Right lobe of liver (tissue), 4 donors: ENCODE results near the gene ERC2.

ENCODE experiments used
- CTCF ChIP-seq, 4 donors: fragments of 200-600 bp in 3 of 4; fragments of 450-650 bp in 1 of 4; IDR thresholded peaks; one replicate each; pipeline versions ENCODE4 v1.5.1 to v1.8.0; 2016 to 2022; ENCODE audit warnings: antibody characterized with exemption in 4 of 4, mild to moderate bottlenecking in 2 of 4
- POLR2A ChIP-seq: fragments of 450-650 bp; IDR thresholded peaks from one replicate; pipeline ENCODE4 v1.6.1; 2017; ENCODE audit warnings: antibody characterized with exemption, mild to moderate bottlenecking
- donor health status: DM: no; HTN: no; CAD: no.
- donor health status: DM: no; HTN: no; CAD: no.
- donor health status: DM: no; HTN: yes; CAD: no.

GRCh38 chr3:56277236-56277635 lies 191.0 kb downstream of the ERC2 start:
- no peak for TF ChIP-seq CTCF (IDR thresholded peaks at IDR 0.05)
- no peak for TF ChIP-seq POLR2A
